RKO (cell line): ENCODE data around the gene FAM180A.
A peak's percentile ranks its signal among the peaks of the same experiment; 100 is the strongest.
"Not testable (repeated sequence)": the region's sequence is repeated elsewhere in the genome, so short reads cannot be mapped to it uniquely, and the experiment has no call there.

Experiments
- DNase-seq: peaks from one replicate; pipeline ENCODE4 v3.0.0-alpha.2; 2016; ENCODE audit warnings: low spot score

Gene FAM180A

DNA sequence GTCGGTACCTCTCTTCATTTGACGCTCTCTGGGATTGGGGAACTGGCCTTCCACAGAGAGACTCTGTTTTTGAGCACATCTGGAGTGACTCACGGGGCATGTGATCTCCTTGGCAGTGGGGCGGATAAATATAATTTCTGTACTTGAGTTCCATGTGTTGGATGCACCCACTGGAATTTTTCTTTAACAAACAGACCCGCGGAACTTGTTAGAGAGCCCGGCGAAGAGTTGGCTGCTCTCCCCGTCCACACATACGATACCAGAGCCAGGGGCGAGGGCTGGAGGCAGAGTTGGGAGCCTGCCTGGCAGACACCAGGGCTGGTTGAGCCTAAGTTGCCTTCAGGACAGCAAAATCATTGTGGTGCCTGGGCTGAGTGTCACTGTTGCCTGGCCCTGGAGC is at the start of gene FAM180A:
Gene FAM180A, minus strand, starts transcription at position 44 of the 400 bp plus-strand sequence. CDS start 233 bp downstream, outside the sequence.
- no peak for DNase-seq

GRCh38 chr7:135798095-135798494 is 49.5 kb upstream of the FAM180A start:
- no peak for DNase-seq

GRCh38 chr7:135795846-135796570 is 47.4 kb upstream of the FAM180A start:
- DNase-seq = no peak

GRCh38 chr7:135793841-135794240 is 45.2 kb upstream of the FAM180A start:
- DNase-seq = no peak

DNA sequence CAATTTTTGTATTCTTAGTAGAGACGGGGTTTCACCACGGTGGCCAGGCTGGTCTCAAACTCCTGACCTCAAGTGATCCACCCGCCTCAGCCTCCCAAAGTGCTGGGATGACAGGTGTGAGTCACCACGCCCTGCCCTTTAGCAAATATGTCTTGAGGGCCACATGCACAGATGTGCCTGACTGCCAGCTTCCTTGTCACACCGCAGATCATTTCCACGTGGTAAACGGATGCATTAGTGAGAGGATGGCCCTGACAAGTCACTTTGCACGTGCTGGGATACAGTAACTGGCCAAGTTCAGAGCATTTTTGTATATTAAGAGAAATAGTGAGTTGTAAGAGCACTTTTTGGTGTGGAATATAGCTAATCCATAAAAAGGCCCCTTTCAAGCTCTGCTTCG is 44.3 kb upstream of the FAM180A start:
- no peak for DNase-seq

GRCh38 chr7:135792363-135792668 is 43.7 kb upstream of the FAM180A start:
- DNase-seq = no peak

DNA sequence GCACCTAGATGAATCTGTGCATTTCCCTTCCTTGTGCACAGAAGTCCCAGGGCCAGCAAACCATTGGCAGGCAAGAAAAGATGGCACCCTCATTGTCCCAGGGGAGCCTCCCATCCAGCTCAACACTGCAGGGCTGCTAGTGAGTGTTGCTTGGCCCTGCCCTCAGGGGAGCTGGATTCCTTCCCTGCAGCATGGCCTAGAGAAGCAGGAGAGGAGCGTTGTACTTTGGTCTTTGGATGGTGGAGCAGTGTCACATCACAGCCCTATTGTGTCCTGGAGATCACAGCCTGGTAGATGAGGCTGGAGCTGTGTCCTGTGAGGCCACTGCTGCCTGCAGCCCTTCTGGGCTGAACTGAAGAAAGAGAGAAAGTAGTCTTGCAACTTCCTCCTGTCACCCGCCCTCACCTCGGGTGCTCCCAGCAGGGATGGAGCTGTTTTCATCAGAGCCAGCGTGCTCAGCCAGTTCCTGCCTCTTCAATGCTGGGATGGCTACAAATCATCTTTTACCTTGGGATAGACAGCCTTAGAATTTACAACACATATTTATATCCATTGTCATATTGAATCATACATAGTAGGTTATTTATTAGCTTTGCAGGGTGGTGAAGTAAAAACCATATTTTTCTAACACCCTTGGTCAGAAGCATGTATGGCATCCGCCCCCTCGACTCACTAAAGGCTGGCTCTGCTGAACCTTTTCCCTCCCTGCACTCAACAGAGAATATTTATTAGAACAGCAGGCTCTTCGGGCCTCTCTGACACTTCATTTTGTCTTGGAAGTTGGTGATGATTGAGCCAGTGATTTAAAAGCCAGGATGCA is 43.1 kb upstream of the FAM180A start:
- DNase-seq = no peak

- no peak for DNase-seq
Measured at GRCh38 chr7:135790371-135790977, 41.9 kb upstream of the FAM180A start.

- no peak for DNase-seq
Measured at GRCh38 chr7:135789956-135790355, 41.3 kb upstream of the FAM180A start.

GRCh38 chr7:135789431-135789830 is 40.8 kb upstream of the FAM180A start:
- no peak for DNase-seq

GRCh38 chr7:135786911-135787310 is 38.3 kb upstream of the FAM180A start:
- DNase-seq = no peak

DNA sequence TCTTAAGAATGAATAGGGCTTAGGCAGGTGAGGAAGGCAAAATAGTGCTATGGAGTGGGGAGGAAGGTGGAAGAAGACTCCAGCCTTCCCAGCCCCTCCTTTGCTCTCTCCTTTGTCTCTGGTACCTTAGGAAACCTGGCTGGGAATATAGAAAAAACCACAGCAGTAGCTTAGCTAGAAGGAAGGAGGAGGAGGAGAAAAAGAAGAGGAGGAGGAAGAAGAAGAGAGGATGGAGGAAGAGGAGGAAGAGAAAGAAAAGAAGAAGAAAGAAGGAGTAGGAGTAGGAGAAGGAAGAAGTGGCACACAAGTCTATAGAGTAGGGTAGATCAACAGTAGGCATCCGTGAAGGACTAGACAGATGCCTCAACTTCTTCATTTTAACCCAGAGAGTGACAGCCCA is 36.5 kb upstream of the FAM180A start:
- no peak for DNase-seq

DNA sequence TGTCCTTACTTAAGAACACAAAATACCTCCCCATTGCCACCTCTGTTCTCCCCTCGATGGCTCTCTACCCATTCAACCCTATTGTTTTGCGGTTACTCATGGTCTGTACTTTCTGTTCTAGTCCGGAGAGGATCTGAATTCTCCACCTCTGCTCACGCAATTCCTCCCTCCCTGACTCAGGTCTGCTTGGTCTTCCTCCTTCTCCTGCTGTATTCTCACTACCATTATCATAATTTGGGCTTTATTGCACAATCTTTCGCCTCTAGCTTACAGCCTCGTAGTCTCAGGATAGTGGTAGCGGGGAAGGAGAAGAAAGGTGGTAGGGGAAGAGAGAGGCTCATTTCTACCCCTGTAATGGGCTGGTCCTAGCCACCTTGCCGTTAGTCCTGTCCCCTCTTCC is 35.4 kb upstream of the FAM180A start:
- DNase-seq = no peak

DNA sequence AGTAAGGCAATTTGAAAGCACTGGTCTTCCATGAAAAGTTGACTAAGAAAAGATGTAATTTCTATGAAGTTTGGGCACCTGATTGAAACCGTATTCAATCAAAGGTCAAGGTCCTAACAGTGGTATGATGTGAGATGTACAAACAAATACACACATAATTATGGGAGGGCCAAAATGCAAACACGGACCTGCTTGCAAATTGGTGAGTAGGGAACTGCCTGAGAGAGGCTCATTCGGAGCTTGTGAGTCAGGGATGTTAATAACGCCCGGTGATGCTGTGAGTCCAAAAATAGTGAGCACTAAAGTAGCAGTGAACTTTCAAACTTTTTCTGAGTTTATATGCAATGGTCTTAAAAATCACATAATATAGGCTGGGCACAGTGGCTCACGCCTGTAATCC is 34.2 kb upstream of the FAM180A start:
- no peak for DNase-seq

DNA sequence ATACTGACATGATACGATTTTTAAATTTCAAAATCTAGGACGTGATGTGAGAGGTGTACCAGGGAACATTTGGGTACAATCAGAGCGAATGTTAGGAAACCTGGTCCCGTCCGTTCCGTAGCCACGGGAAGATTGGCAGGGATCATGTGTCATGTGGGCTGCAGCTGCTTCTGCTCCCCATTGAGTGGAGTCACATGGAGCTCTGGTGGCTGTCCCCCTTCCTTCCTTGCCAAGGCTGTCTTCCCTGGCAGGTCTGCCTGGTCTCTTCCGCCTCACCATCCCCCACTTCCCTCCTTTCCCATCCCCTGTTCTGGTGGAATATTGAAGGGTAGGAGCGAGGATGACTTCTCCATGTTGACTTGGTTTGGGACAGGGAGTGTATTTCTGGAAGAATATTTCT is 33.8 kb upstream of the FAM180A start:
- no peak for DNase-seq

DNA sequence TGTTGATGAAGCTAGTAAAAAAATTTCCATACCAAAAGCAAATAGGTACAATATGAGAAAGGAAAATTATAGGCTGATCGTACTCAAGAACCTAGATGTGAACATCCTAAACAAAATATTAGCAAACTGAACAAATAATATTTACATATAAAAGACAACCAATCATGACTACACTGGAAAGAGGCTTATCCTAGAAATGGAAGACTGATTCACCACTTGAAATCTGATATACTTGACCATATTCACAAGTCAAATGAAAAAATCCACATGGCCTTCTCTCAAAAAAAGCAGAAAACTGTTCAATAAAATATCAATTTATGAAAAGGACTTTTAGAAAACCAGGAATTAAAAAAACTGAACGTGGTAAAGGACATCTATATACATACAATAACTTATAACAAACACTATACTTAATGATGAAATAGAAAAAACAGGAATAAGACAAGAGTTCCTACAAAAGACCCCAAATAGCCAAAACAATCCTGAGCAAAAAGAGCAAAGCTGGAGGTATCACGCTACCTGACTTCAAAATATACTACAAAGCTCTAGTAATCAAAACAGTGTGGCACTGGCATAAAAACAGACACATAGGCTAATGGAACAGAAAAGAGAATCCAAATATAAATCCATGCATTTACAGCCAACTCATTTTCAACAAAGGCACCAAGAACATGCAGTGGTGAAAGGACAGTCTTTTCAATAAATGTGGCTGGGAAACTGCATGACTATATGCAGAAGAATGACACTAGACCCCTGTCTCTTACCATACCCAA is 29.2 kb upstream of the FAM180A start:
- no peak for DNase-seq

DNA sequence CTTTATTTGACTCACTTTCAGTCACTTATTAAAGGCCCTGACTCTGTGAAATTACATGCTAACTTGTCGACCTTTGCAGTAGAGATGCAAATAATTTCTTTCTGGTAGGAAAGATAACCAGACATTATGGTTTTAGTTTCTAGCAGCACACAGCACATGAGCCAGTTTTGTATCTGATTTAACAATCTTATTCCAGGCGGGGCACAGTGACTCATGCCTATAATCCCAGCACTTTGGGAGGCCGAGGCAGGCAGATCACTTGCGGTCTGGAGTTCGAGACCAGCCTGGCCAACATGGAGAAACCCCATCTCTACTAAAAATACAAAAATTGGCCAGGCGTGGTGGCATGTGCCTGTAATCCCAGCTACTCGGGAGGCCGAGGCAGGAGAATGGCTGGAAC is 27.3 kb upstream of the FAM180A start:
- not testable (repeated sequence) for DNase-seq

DNA sequence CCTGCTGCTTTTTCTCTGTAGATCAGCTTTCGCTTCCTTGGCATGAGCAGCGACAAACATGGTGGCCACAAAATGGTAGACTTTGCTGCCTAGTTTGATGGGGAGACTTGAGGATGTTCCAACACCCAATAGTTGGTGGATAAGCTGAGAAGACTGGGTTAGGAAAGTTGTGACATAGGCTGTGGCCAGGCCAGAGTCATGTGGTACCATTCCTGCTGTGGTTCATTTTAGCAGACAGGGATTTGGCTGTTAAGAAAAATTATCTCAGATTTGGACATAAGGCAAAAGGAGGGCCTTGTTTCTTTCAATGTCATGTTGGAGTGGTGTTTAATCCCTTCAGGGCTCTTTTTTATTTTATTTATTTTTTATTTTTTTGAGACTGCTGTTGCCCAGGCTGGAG is 26.6 kb upstream of the FAM180A start:
- no peak for DNase-seq

GRCh38 chr7:135774284-135774683 is 25.7 kb upstream of the FAM180A start:
- DNase-seq = peak; percentile 18

DNA sequence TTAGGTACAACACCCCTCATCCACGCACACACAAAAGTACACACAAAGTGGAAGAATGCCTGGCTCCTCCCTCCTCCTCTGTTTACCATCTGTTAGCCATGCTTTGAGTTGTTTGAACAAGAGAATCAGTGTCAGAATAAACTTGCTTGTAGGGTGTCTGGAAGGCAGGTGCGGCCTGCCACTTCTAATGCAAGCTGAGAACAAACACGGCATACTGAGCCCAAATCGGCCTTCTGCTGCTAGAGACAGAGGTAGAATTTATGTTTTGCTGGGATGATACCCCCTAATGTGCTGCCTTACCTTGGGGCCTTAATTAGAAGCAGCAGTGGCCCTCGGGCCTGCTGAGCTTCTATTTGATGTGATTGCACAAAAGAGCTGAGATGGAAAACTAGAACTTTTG is 24.9 kb upstream of the FAM180A start:
- DNase-seq = no peak

DNA sequence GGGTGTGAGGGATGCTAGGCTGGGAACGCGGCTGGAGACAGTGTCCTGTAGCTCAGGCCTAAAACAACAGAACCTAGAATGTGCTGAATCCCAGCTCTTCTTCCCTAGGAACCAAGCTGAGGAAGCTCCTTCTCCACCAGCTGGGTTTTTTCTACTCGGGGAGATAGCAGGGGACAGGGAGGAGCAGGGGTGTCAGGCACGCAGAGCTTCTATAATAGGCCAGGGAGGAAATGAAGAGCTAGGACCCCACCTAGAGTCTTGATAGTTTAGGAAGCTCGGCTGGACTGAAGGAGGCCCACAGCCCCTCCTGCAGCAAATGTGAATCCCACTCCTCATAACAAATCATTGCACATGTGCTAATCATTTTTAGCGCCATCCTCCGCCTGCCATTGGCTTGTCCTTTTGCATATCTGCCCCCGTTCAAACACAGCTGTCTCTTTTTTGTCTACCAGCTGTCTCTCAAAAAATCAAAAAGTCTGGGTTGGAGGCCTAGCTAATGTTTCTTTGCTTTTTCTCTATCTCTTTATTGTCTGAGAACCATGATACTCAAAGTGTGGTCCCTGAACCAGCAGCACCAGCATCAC is 24.1 kb upstream of the FAM180A start:
- DNase-seq = no peak
